ENCODE data around the gene NTSR2.

DNA sequence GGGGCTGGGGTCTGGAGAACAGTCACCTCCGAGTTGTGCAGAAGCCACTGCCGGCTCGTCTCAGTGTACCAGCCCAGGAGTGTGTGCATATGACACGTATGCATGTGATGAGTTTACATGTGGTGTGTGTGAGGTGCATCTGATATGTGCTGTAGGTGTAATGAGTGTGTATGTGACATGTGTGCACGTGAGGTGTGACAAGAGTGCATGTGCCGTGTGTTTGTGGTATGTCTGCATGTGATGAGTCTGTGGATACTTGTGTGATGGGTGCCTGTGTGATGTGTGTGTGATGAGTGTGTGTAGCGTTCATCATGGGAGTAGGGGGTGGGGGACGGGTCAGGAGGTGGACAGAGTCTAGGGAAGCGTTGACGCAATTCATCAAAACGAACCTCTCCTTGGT is 12.8 kb downstream of the NTSR2 start:
- TF ChIP-seq CTCF (IDR thresholded peaks at IDR 0.05) (no peak), POLR2A (IDR thresholded peaks at IDR 0.05) (no peak), POLR2AphosphoS5 (IDR thresholded peaks at IDR 0.05) (no peak)
